Measurements from ENCODE around the gene LALBA. TPM values are rescaled to one million over a fixed set of nuclear protein-coding genes. Genes with fewer than 3 reads are reported as not detected.

The LALBA gene
- total and polyA plus RNA-seq, 3 experiments from 2014 or later = not detected

Other genes with a start within 250 kb of the LALBA start
- gene ZNF641, start 219.1 kb downstream of the LALBA start, total RNA-seq = 10 to 100 TPM; 10.6 to 13.4 TPM
- gene ZNF641, start 219.1 kb downstream of the LALBA start, polyA plus RNA-seq = 16.3 TPM
- not detected for gene ANP32D, start 97.5 kb downstream of the LALBA start, total RNA-seq
- not detected for gene ANP32D, start 97.5 kb downstream of the LALBA start, polyA plus RNA-seq
- gene C12orf54, start 87.5 kb downstream of the LALBA start, total RNA-seq = not detected
- not detected for gene C12orf54, start 87.5 kb downstream of the LALBA start, polyA plus RNA-seq
- gene OR8S1, start 44.4 kb downstream of the LALBA start, total RNA-seq = not detected
- gene OR8S1, start 44.4 kb downstream of the LALBA start, polyA plus RNA-seq = not detected
- 10 to 100 TPM; 58.7 to 60.3 TPM for gene KANSL2, start 112.2 kb upstream of the LALBA start, total RNA-seq
- gene KANSL2, start 112.2 kb upstream of the LALBA start, polyA plus RNA-seq = 34.3 TPM
- gene CCNT1, start 146.7 kb upstream of the LALBA start, total RNA-seq = 10 to 100 TPM; 59.1 to 66.4 TPM
- gene CCNT1, start 146.7 kb upstream of the LALBA start, polyA plus RNA-seq = 12.9 TPM
- under 1 TPM; 0.04 to 0.37 TPM for gene ADCY6, start 219.0 kb upstream of the LALBA start, total RNA-seq
- not detected for gene ADCY6, start 219.0 kb upstream of the LALBA start, polyA plus RNA-seq
- gene CACNB3, start 248.4 kb upstream of the LALBA start, total RNA-seq = 1 to 10 TPM; 6.3 to 6.6 TPM
- 3.2 TPM for gene CACNB3, start 248.4 kb upstream of the LALBA start, polyA plus RNA-seq